Measurements from ENCODE around the gene GCA.

- TF ChIP-seq POLR2A (IDR thresholded peaks at IDR 0.05; ENCODE audit: low read length) (no peak), GATA1 (IDR thresholded peaks at IDR 0.05; ENCODE audit: low read depth, low read length) (no peak)
These were observed 48.9 kb upstream of the GCA start for GRCh38 chr2:162295009-162295408.
